GM18519 (cell line): ENCODE results near the gene JOSD2.

Experiments used
- ATAC-seq: cut with Tn5 transposase; IDR thresholded peaks from one replicate; pipeline ENCODE4 v1.9.1; 2021; ENCODE audit warnings: mild to moderate bottlenecking, moderate library complexity; ENCODE audit not compliant: unreplicated experiment, low FRiP score

JOSD2 gene

DNA sequence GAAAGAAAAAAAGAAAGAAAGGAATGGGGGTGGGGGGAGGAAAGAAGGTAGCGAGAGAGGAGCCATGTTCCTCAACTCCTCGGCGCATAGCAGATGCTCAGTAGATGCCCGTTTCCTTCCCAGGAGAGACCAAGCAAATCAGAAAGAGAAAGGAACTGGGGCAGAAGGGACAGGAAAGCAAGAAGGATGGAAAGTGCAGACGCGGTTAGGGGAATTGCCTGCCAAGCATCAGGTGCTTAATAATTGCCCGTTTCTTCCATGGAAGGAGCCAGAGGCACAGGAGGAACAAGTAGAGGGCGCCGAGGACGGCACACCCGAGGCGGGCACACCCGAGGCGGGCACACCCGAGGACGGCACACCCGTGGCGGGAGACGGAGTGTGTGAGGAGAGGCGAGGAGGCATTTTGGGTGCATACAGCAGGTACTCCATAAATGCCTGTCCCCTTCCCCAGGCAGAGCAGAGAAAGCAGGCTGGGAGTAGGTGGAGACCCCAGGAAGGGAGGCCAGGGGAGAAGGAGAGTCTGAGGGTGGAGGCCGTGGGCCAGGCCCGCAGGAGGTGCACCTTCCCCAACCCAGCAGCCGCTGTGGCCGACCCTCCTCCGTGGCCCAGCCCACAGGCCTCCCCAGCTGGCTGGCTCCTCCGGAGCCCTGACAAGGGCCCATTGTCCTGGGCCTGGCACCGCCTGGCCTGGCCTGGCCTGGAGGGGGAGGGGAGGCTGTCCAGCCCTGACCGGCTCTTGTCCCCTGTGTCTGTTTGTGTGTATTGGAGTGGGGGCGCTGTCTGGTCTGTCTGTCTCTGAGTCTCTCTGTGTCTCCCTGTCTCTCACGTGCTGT, 14.6 kb downstream of the JOSD2 start:
- no peak for ATAC-seq

DNA sequence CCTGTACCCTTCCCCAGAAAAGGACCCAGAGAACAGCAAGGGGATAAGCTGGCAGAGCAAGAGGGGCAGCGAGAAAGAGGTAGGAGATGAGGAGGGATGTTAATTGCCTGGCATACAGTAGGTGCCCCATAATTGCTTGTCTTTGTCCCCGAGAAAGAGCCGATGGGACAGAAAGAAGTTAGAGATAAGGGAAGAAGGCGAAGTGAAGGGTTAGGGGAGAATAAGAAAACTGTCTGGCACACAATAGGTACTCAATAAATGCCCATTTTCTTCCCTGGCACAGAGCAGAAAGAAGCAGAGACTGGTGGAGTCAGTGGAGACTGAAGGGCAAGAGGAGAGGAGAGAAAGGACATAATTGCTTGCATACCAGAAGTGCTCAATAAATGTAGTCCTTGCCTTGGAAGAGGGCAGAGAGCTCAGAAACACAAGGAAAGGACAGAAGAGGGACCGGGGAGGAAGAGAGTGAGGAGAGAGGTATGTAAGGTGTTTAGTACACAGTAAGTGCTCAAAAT, 15.9 kb downstream of the JOSD2 start:
- ATAC-seq, result no peak

DNA sequence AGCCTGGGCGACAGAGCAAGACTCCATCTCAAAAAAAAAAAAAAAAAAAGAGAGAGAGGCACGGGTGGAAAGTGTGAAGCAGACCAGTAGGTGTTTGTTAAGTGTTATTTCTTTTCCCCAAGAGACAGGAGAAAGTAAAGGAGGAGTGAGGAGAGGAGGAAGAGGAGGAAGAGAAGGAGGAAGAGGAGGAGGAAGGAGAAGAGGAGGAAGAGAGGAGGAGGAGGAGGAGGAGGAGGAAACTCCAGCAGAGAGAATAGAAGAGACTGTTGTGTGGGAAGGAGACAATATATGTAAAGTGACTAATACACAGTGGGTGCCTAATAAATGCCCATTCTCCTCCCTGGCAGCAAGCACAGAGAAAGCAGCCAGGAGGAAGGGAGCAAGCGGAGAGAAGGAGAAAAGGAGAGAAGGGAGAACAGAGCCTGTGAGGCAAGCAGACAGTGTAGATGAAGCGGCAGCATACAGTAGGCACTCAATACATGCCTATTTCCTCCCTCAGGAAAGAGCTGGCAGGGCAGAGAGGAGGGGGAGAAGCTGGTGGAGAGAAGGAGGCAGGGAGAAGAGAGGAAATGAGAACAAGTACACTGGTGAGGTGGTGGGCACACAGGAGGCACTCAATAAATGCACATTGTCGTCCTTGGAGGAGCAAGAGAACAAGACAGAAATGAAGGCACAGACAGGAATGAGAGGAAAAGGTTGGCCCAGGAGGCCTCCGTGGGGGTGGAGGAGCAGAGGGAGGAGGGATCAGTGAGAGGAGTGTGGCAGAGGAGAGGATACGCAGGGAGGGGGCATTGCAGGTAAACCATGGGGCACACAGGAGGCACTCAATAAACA, 16.6 kb downstream of the JOSD2 start:
- no peak for ATAC-seq

DNA sequence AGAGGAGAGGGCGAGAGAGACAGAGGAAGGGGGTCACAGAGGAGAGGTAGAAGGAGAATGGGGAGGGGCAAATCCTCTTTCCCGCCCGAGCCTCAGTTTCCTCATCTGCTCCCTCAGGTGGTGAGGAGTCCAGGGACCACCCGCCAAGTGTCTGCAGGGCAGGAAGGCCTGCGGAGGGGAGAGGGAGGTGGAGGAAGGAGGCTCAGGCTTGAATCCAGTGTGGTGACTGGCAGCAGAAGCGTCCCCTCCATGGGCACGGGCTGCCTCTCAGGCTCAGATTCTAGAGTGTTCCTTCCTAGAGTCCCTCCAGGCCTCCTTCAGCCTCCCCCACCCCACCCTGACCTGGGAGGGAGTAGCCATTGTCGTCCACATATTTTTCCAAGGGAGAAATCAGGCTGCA, 17.8 kb downstream of the JOSD2 start:
- ATAC-seq, result no peak

DNA sequence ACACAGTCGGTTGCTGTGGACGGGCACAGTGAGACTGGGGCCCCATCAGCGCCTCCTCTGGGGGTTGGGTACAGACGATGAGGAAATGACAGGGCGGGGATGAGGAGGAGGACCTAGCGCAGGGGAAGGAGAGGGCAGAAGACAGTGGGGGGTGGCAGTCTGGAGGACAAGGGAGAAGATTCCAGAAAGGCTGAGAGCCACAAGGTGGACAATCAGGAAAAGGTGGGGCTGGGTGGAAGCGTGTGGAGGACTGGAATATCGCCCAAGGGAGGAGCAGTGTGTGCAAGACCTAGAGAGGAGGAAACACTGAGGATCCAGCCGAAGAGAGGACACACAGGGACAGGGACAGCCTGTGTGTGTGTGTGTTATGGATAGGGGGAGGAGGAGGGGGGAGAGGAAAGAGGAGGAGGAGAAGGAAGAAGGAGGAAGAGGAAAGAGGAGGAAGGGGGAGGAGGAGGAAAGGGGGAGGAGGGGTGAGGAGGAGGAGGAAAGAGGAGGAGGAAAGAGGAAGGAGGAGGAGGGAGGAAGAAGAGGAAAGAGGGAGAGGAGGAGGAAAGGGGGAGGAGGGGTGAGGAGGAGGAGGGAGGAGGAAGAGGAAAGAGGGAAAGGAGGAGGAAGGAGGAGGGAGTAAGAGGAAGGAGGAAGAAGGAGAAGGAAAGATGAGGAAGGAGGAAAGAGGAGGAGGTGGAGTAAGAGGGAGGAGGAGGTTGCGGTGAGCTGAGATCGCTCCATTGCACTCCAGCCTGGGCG, 18.5 kb downstream of the JOSD2 start:
- no peak for ATAC-seq

DNA sequence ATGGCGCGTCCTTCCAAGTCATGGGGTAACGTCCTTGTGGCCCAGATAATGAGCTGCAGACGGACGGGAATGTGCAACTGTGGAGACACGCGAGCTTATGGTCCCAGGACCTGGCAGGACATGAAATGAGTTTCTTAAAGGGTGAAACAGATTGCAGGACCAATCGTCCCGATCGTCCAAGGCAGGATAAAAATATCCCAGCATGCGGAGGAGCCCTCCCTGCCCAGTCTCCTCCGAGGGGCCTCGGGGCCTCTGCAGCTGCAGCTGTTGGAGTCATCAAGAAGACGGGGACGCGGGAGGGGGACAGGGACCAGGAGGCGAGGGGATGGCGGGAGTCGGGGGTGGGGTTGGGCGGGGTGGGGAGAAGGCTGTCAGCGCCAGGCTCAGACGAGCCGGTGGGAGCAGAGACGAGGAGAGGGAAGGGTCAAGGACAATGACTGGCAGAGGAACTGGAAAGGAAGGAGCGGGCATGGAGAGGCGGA, 20.0 kb downstream of the JOSD2 start:
- no peak for ATAC-seq

DNA sequence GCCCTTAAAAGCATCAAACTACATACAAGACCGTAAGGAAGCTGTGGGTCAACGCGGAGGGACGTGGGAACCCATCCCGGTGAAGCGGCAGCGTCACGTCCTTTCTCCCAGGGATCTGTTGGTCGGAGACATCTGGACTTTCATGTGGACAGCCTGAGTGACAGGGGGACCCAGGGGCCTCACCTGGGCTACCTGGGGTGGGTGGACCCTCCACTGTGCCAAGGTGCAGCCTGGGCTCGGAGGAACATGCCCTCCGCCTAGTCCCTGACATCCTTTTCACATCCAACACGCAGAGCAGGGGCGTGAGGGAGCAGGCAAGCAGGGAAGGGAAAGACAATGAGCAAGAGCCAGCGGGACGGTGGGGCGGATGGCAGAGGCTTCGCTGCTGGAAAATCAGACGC, 20.6 kb downstream of the JOSD2 start:
- ATAC-seq, result no peak

DNA sequence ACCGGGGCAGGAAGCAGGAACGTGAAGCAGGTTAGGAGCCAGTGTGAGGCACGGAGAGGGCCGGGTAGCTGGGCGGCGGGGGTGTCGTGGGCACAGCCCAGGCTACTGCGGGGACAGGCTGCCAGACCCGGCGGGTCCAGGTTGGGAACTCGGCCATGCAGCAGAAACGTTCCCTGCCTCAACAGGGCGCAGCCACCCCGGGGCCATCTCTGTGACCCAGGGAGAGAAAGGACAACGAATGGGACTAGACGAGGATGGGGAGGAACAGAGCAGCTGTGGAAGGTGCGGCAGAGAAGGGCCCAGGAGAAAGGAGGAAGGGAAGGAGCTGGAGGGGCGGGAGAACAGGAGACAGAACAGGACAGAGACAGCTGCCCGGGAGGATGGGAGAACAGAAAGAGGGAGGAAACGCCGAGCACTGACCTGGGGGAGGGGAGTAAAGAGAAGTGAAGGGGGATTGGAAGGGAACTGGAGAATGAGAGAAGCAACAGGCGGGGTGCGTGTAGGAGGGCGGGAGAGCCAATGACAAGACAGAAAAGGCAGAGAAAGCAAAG, 21.5 kb downstream of the JOSD2 start:
- ATAC-seq, result no peak

DNA sequence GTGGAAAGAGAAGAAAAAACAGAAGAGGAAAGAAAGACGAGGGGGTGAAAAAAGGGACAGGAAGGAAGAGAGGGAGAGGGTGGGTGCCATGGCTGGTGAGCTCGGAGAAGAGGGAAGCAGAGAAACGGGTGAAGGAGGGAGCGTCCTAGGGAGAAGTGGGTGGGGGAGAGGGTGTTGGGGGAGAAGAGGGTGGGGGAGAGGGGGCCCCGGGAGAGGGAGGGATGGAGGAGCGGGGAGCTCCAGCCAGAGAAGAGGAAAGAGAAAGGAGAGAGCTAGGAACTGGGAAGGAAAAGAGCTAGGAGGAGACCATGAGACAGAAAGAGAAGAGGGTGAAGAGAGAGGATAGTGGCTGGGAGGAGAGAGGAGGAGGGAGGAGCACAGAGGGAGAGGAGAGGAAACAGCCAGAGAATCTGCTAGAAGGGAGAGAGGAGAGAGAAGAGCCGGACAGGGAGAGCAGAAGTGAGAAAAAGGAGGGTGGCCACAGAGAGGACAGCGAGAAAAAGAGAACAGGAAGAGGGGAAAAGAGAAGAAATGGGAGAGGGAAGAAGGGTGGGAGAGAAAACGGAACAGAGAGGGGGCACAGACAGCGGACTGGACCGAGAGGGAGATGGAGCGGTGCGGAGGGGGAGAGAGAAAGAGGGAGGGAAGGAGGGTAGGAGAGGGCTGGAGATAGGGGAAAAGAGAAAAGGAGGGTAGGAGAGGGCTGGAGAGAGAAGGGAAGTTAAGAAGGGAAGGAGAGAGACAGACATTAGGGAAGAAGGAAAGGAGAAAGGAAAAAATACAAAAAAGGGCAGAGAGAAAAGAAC, 22.4 kb downstream of the JOSD2 start:
- ATAC-seq, result no peak

DNA sequence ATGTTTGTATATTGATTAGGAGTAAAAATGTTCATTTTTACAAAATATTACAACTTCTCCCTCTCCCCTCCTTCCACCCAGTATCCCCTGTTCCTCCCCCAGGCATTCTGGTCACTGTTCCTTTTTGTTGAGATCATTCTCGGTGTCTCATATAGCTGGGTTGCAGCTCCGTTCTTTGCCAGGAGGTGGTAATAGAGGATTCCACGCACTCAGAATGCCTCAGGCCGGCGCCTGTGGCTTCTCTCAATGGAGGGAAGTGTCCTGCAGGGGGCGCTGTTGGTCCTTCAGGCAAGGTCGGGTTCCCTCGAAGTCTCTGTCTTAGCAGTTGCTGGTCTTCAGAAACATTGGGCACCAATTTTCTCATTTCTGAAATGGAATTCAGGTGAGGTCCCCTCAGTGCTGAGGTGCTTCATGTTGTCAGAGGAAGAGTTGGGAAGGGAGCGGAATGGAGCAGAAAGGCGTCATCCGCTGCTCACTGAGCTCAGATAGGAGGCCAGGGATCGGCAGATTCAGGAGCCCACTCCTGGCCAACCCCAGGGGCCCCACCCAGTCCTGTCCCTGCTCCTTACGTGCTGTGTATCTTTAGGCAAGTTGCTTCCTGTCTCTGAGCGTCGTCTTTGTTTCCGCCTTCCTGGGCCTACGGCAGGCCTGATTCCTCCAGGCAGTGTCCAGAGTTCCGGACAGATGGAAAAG, 24.0 kb downstream of the JOSD2 start:
- ATAC-seq, result no peak

DNA sequence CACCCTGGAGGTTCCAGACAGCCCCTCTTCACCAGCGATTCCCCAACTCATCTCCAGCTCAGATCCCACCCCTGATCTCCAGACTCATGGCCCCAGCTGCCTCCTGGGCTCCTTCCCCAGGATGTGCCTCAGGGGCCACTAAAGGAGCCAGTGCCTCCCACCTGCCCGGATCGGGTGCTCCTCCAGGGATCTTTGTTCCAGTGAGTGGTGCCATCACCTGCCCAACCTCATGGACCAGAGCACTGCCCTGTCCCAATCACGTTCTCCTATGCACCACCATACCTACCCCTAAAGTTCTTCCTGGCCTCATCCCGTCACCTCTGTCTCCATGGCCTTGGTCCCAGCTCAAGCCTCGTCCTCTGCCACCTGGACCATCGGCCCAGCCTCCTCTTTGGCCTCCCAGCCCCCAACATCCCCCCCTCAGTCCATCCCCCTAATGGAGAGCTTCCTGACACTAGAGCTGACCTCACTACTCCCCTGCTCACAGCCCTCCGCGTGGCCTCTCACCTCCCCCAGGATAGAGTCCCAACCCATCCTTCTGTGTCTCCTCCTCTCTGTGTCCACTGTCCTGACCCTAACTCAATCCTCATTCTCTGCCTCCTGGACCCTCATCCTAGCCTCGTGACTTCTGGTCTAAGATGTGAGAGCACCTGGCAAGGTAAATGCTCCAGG, 25.6 kb downstream of the JOSD2 start:
- ATAC-seq, result no peak

DNA sequence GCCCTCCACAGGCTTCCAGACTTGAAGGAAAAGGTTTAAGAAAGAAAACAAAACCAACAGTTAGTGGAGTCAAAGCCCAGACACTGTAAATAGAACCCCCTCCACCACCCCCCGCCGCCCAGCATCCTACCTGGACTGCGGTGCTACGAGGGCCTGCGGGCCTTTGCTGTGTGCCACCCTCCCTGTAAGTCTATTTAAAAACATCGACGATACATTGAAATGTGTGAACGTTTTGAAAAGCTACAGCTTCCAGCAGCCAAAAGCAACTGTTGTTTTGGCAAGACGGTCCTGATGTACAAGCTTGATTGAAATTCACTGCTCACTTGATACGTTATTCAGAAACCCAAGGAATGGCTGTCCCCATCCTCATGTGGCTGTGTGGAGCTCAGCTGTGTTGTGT, 28.1 kb downstream of the JOSD2 start:
- ATAC-seq, result no peak

DNA sequence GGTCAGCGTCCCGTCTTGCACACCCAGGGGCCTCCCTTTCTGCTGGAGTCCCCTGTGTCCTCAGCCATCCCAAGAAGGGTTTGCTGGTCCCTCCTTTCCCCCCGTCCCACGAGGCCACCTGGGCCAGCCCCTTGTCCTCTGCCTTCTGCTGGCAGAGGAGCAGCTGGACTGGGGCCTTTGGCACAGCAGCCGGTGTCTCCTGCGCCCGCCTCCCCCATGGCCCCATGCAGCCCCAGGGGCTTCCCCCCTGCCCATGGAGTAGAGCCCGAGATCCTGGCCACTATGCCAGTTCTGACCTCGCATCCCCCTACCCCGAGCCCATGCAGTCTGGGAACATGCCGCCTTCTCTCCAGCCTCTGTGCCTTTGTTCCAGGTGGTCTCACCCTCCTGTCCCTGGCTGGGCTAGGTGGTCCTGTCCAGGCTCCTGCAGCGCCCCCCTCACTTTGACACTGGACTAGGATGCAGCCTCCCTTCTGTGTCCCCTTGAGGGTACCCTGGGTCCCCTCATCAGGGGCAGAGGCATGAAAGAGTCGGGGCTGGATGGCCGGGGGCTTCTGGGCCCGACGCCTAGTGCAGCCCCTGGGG, 28.6 kb downstream of the JOSD2 start:
- no peak for ATAC-seq

DNA sequence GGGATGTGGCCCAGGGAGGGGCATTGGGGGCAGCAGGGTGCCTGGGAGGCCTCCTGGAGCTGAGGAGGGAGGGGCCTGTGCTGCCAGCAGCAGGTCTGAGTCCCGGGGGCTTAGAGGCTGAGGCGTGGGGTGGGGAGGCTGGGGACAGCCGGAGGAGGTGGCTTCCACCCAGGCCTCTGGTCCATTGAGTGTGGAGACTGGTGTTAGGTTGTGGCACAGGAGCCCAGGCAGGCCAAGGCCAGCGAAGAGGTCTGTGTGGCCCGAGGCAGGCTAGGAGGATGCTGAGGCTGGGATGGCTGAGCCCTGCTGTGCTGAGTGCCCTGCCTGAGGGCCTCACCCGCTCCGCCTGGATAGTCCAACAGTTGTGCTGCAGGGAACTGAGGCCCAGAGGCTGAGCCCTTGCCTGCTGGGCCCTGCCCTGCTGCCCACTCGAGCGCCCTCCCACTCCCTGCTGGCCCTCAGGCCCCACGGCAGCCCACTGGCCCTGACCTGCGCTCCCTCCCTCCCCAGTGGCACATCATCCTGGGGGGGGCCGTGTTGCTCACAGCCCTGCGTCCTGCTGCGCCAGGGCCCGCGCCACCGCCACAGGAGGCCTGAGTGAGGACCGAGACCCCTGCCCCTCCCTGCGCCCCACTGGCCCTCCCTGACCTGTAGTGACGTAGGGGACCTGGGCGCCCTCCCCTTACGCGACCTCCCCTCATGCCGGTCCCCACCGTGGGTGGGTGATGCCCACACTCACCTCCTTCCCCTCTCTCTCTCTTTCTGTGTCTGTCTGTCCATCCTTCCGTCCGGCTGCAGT, 29.4 kb downstream of the JOSD2 start:
- no peak for ATAC-seq

DNA sequence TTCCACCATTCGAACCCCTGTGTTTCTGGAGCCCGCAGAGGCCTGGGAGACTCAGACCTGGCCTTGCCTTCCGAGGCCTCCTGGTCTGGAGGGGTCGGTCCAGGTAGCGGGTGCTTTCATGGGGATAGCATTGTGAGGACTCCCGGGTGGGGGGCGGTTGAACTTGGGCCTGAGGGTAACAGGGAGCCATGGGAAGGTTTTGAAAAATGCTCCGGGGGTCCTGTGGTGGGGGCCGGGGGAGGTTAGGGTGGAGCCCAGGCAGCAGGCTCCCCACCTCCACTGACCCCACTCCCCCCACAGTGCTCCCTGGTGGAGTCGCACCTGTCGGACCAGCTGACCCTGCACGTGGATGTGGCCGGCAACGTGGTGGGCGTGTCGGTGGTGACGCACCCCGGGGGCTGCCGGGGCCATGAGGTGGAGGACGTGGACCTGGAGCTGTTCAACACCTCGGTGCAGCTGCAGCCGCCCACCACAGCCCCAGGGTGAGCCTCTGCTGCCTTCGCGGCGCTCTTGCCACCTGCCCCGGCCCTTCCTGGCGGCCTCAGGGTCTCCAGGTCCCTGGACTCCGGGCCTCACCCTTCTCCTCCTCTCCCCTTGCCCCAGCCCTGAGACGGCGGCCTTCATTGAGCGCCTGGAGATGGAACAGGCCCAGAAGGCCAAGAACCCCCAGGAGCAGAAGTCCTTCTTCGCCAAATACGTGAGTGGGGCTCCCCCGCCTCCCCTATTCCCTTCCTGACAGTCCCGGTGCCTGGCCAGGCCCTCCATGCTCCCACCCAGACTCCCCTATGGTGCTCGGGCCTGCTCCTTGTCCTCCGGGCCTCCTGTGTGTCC, 30.5 kb downstream of the JOSD2 start:
- no peak for ATAC-seq

DNA sequence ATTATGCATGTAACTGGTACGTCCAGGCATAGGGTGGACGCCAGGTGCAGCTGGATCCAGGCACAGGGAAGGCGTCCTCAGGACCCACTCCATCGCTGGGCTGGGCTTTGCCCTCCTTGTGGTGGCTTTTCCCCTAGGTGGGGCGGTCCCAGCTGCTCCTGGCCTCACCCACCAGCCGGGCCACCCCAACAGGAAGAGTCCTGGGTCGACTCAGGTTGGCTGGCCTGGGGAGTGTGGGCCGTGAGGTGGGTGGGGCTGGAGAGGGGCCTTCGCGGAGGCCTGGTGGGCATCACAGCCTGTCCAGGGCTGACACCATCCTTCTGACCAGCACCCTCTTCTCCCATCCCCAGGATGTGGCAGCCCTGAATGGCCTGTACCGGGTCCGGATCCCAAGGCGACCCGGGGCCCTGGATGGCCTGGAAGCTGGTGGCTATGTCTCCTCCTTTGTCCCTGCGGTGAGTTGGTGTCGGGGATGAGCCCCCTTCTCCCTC, 31.2 kb downstream of the JOSD2 start:
- ATAC-seq, result no peak
